ENCODE results near the gene SLC2A8.
A peak's percentile ranks its signal among the peaks of the same experiment; 100 is the strongest.

SLC2A8 gene

GRCh38 chr9:127384901-127385300 is 12.1 kb upstream of the SLC2A8 start:
- DNase-seq = no peak
- no peak overlapping the region for H3K27ac ChIP-seq
- TF ChIP-seq CTCF (IDR thresholded peaks at IDR 0.05; ENCODE audit: low read depth, low read length, missing control alignments) = peak; percentile 36
- in situ Hi-C loops (cut with HindIII; ENCODE audit: low pct_ligation_motif_present, low sequenced_read_pairs) = no loop called here
- peaks cover 25% of the 10 kb centered on the region for H3K27me3 ChIP-seq (replicated peaks)
- H3K4me3 ChIP-seq (ENCODE audit: low read depth, low read length) = no peak overlapping the region
- no peaks in the 10 kb centered on the region for H3K36me3 ChIP-seq (replicated peaks)

GRCh38 chr9:127386249-127386648 is 10.7 kb upstream of the SLC2A8 start:
- Histone ChIP-seq H3K27ac (no peak overlapping the region), H3K27me3 (replicated peaks) (peaks cover 25% of the 10 kb centered on the region), H3K36me3 (replicated peaks) (no peaks in the 10 kb centered on the region), H3K4me3 (ENCODE audit: low read depth, low read length) (no peak overlapping the region)
- no peak for DNase-seq
- TF ChIP-seq CTCF (IDR thresholded peaks at IDR 0.05; ENCODE audit: low read depth, low read length, missing control alignments) = no peak
- in situ Hi-C loops (cut with HindIII; ENCODE audit: low pct_ligation_motif_present, low sequenced_read_pairs) = no loop called here

- Histone ChIP-seq H3K4me3 (ENCODE audit: low read depth, low read length) (no peak overlapping the region), H3K27ac (no peak overlapping the region), H3K36me3 (replicated peaks) (no peaks in the 10 kb centered on the region), H3K27me3 (replicated peaks) (peaks cover 25% of the 10 kb centered on the region)
- no peak for TF ChIP-seq CTCF (IDR thresholded peaks at IDR 0.05; ENCODE audit: low read depth, low read length, missing control alignments)
- in situ Hi-C loops (cut with HindIII; ENCODE audit: low pct_ligation_motif_present, low sequenced_read_pairs) = no loop called here
- no peak for DNase-seq
These were observed 10.0 kb upstream of the SLC2A8 start for GRCh38 chr9:127386981-127387380.

- Histone ChIP-seq H3K27ac (peak overlapping the region; percentile 65), H3K36me3 (replicated peaks) (no peaks in the 10 kb centered on the region), H3K27me3 (replicated peaks) (peaks cover 20% of the 10 kb centered on the region), H3K4me3 (ENCODE audit: low read depth, low read length) (no peak overlapping the region)
- DNase-seq = peak; percentile 98
- no peak for TF ChIP-seq CTCF (IDR thresholded peaks at IDR 0.05; ENCODE audit: low read depth, low read length, missing control alignments)
- in situ Hi-C loops (cut with HindIII; ENCODE audit: low pct_ligation_motif_present, low sequenced_read_pairs) = no loop called here
These were observed 8.7 kb upstream of the SLC2A8 start for GRCh38 chr9:127388037-127388855.

GRCh38 chr9:127388856-127389238 is 8.1 kb upstream of the SLC2A8 start:
- no peaks in the 10 kb centered on the region for H3K36me3 ChIP-seq (replicated peaks)
- peak overlapping the region; percentile 65 for H3K27ac ChIP-seq
- in situ Hi-C loops (cut with HindIII; ENCODE audit: low pct_ligation_motif_present, low sequenced_read_pairs) = no loop called here
- no peak overlapping the region for H3K4me3 ChIP-seq (ENCODE audit: low read depth, low read length)
- TF ChIP-seq CTCF (IDR thresholded peaks at IDR 0.05; ENCODE audit: low read depth, low read length, missing control alignments) = no peak
- H3K27me3 ChIP-seq (replicated peaks) = peaks cover 15% of the 10 kb centered on the region
- DNase-seq = no peak
